Fibroblast of peridontal ligament (primary cell): ENCODE data around the gene UBE4B.
"Not testable (repeated sequence)": the region's sequence is repeated elsewhere in the genome, so short reads cannot be mapped to it uniquely, and the experiment has no call there.

Experiments used
- DNase-seq: peaks from one replicate; pipeline ENCODE4 v3.0.0-alpha.2; 2010; ENCODE audit errors: extremely low read depth

Gene UBE4B

GRCh38 chr1:10032590-10033358 lies at the start of gene UBE4B:
Gene UBE4B (plus strand): TSS chr1:10032958. CDS start chr1:10033671, 713 bp downstream.
- peak; percentile 94 for DNase-seq

GRCh38 chr1:9984253-9984652 lies 48.5 kb upstream of the UBE4B start:
- no peak for DNase-seq

- DNase-seq, result peak; percentile 41
Observed at GRCh38 chr1:9985001-9985400, 47.8 kb upstream of the UBE4B start.

GRCh38 chr1:9989773-9990172 lies 43.0 kb upstream of the UBE4B start:
- no peak for DNase-seq

GRCh38 chr1:9990944-9991343 lies 41.8 kb upstream of the UBE4B start:
- DNase-seq, result no peak

GRCh38 chr1:9992910-9993309 lies 39.8 kb upstream of the UBE4B start:
- DNase-seq, result no peak

GRCh38 chr1:9993561-9994075 lies 39.1 kb upstream of the UBE4B start:
- no peak for DNase-seq

GRCh38 chr1:9996624-9997582 lies 35.9 kb upstream of the UBE4B start, which contains the start of gene RBP7:
Gene RBP7 (plus strand): TSS chr1:9997228. CDS start chr1:9997259, 31 bp downstream.
- DNase-seq, result no peak

- DNase-seq, result no peak
Observed at GRCh38 chr1:10001016-10001665, 31.6 kb upstream of the UBE4B start.

- DNase-seq, result not testable (repeated sequence)
Observed at GRCh38 chr1:10005248-10005647, 27.5 kb upstream of the UBE4B start.

- DNase-seq, result peak; percentile 23
Observed at GRCh38 chr1:10007169-10007568, 25.6 kb upstream of the UBE4B start.

GRCh38 chr1:10014016-10014415 lies 18.7 kb upstream of the UBE4B start:
- DNase-seq, result no peak

- DNase-seq, result no peak
Observed at GRCh38 chr1:10019561-10019960, 13.2 kb upstream of the UBE4B start.

- no peak for DNase-seq
Observed at GRCh38 chr1:10020086-10020485, 12.7 kb upstream of the UBE4B start.

- DNase-seq, result peak; percentile 75
Observed at GRCh38 chr1:10020678-10021077, 12.1 kb upstream of the UBE4B start.

- DNase-seq, result not testable (repeated sequence)
Observed at GRCh38 chr1:10021992-10022391, 10.8 kb upstream of the UBE4B start.

GRCh38 chr1:10022656-10023055 lies 10.1 kb upstream of the UBE4B start:
- no peak for DNase-seq

GRCh38 chr1:10025354-10025753 lies 7.4 kb upstream of the UBE4B start:
- DNase-seq, result no peak

- DNase-seq, result no peak
Observed at GRCh38 chr1:10027027-10027426, 5.7 kb upstream of the UBE4B start.

GRCh38 chr1:10028956-10029500 lies 3.7 kb upstream of the UBE4B start:
- not testable (repeated sequence) for DNase-seq

GRCh38 chr1:10031461-10031860 lies 1.3 kb upstream of the UBE4B start:
- DNase-seq, result peak; percentile 48
